A549 treated with dexamethasone at 1 μM for 4 hours (cell line): ENCODE measurements around the gene UGT1A5. TPM values are rescaled to one million over a fixed set of nuclear protein-coding genes. Genes with fewer than 3 reads are reported as not detected.

Source experiments
- total RNA-seq: library from RNA; stranded (reverse); fragments of 200-300 nt; extraction: Qiagen RNA extraction; gene quantifications from 5 replicates; pipeline ENCODE4 v1.2.3, GENCODE V29; 2022

The UGT1A5 gene
- total RNA-seq = 0.06 TPM in 1 of 5 replicates, not detected in the others

GRCh38 chr2:233712611-233713261, at the start of gene UGT1A5:
Gene UGT1A5, plus strand, starts transcription at chr2:233712907. Its CDS starts 85 bp downstream, at chr2:233712992.

GRCh38 chr2:233671290-233672161, 41.2 kb upstream of the UGT1A5 start, which contains the start of gene UGT1A9:
Gene UGT1A9, plus strand, starts transcription at chr2:233671898. Its CDS starts 37 bp downstream, at chr2:233671935.

GRCh38 chr2:233681521-233682099, 31.1 kb upstream of the UGT1A5 start, which contains the start of gene UGT1A7:
Gene UGT1A7, plus strand, starts transcription at chr2:233681901. Its CDS starts 37 bp downstream, at chr2:233681938.

GRCh38 chr2:233692648-233693047, 20.1 kb upstream of the UGT1A5 start, which contains the start of gene UGT1A6:
Gene UGT1A6, plus strand, starts transcription at chr2:233692890. Its CDS starts 115 bp downstream, at chr2:233693005.

GRCh38 chr2:233718552-233718951, 5.8 kb downstream of the UGT1A5 start, which contains the start of gene UGT1A4:
Gene UGT1A4, plus strand, starts transcription at chr2:233718736. Its CDS starts 85 bp downstream, at chr2:233718821.

GRCh38 chr2:233728723-233729301, 16.1 kb downstream of the UGT1A5 start, which contains the start of gene UGT1A3:
Gene UGT1A3, plus strand, starts transcription at chr2:233729042. Its CDS starts 85 bp downstream, at chr2:233729127.

GRCh38 chr2:233760043-233760442, 47.3 kb downstream of the UGT1A5 start, which contains the start of gene UGT1A1:
Gene UGT1A1, plus strand, starts transcription at chr2:233760270. Its CDS starts 18 bp downstream, at chr2:233760288.

GRCh38 chr2:233778030-233778429, 65.3 kb downstream of the UGT1A5 start, which contains the start of gene MROH2A:
Gene MROH2A, plus strand, starts transcription at chr2:233778330. Its CDS starts 1,029 bp downstream, at chr2:233779359.

Other genes with a start within 250 kb of the UGT1A5 start
- 21.0 to 26.2 TPM (median 24.2 TPM) in 5 replicates for gene USP40, start 146.1 kb upstream of the UGT1A5 start, total RNA-seq
- gene UGT1A8, start 95.3 kb upstream of the UGT1A5 start, total RNA-seq = 0.06 to 0.07 TPM (median 0.06 TPM) in 3 of 5 replicates, not detected in the others
- 0.05 TPM in 1 of 5 replicates, not detected in the others for gene UGT1A10, start 76.5 kb upstream of the UGT1A5 start, total RNA-seq
- gene UGT1A9, start 41.0 kb upstream of the UGT1A5 start, total RNA-seq = 3.9 to 5.2 TPM (median 4.5 TPM) in 5 replicates
- gene UGT1A7, start 31.0 kb upstream of the UGT1A5 start, total RNA-seq = 3.4 to 5.3 TPM (median 3.5 TPM) in 5 replicates
- gene UGT1A6, start 20.0 kb upstream of the UGT1A5 start, total RNA-seq = 1.2 to 1.9 TPM (median 1.4 TPM) in 5 replicates
- 0.07 TPM in 1 of 5 replicates, not detected in the others for gene UGT1A4, start 5.8 kb downstream of the UGT1A5 start, total RNA-seq
- gene UGT1A3, start 16.1 kb downstream of the UGT1A5 start, total RNA-seq = 0.06 to 0.18 TPM (median 0.11 TPM) in 3 of 5 replicates, not detected in the others
- gene UGT1A1, start 47.4 kb downstream of the UGT1A5 start, total RNA-seq = 0.39 to 1.1 TPM (median 0.87 TPM) in 5 replicates
- gene MROH2A, start 65.4 kb downstream of the UGT1A5 start, total RNA-seq = 0.14 to 0.37 TPM (median 0.30 TPM) in 5 replicates
- 51.2 to 56.5 TPM (median 54.7 TPM) in 5 replicates for gene HJURP, start 141.6 kb downstream of the UGT1A5 start, total RNA-seq
- 0.18 to 0.36 TPM (median 0.25 TPM) in 5 replicates for gene TRPM8, start 204.5 kb downstream of the UGT1A5 start, total RNA-seq